ENCODE data around the gene TUBGCP6.

The TUBGCP6 gene

GRCh38 chr22:50251477-50252081, 6.8 kb upstream of the TUBGCP6 start:
- Histone ChIP-seq H4K20me1 (ENCODE audit: insufficient read depth, low read length, poor library complexity, severe bottlenecking) (peaks cover 17% of the 10 kb centered on the region), H3K27me3 (ENCODE audit: insufficient read depth, low read length, poor library complexity, severe bottlenecking) (no peaks in the 10 kb centered on the region), H3K9me2 (replicated peaks; ENCODE audit: low read depth, low read length) (no peaks in the 10 kb centered on the region), H2AFZ (ENCODE audit: low read length) (peak overlapping the region; percentile 95), H3K4me1 (ENCODE audit: insufficient read depth, low read length, poor library complexity, severe bottlenecking) (peaks cover 17% of the 10 kb centered on the region), H3K4me3 (ENCODE audit: low read length, poor library complexity, severe bottlenecking) (peak overlapping the region; percentile 90), H3K79me2 (ENCODE audit: insufficient read depth, low read length) (peaks cover 14% of the 10 kb centered on the region; the same call in 1 of the 2 replicates), H3K9me3 (ENCODE audit: insufficient read depth, low read depth, low read length) (no peaks in the 10 kb centered on the region), H3F3A (ENCODE audit: low read depth) (no peaks in the 10 kb centered on the region), H3K9ac (ENCODE audit: low read depth, low read length, poor library complexity, severe bottlenecking) (peak overlapping the region; percentile 94), H3K4me2 (ENCODE audit: low read depth, low read length, poor library complexity, severe bottlenecking) (peak overlapping the region; percentile 94), H3K36me3 (ENCODE audit: insufficient read depth, low read length) (no peaks in the 10 kb centered on the region)
- TF ChIP-seq CTCF (conservative IDR thresholded peaks at IDR 0.05; ENCODE audit: low read length) (no peak; the same call in 1 of the 2 replicates), EZH2phosphoT487 (IDR thresholded peaks at IDR 0.05; ENCODE audit: borderline replicate concordance) (no peak)

DNA sequence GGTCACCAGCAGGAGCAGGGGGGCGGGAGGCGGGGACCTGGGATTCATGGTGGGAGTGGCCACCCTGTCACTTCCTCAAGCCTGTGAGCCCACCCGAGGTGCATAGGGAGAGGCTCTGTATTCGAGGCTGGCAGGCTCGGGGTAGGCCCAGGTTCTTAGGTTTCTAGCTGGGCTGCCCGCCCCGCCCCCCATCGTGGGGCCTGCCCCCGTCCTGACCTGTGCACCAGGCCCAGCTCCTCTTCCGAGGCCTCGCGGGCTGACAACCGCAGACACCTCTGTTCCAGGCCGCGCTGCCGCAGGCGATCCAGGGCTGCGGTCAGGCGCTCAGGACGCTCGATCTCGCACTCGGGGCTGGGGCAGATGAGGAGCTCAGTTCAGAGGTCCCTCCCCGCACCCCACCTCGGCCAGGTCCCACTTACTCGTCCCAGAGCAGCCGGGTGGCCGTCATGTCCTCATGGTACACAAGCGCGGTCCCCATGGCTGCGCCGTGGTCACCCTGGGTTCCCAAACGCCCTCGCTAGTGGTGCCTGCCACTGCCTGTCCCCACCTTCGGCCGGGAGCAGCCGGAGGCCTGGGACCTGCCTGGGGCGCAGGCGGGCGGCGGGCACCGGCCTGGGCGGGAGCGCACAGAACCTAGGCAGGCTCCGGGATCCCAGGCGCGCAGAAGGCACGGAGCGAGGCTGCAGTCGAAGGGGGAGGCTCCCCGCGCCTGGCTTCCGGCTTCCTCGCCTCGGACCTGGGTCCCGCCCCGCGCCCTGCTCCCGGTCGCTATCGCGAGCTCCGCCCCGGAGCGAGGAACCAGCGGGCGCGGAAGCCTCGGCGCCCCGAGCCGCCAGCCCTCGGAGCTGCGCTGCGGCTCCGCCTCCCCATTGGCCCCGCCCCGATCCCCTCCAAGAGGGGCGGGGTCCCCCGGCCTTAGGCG, 6.0 kb upstream of the TUBGCP6 start, which contains the start of gene HDAC10:
TSS of gene HDAC10 (minus strand) at position 711 of the 922 bp plus-strand sequence. CDS start at position 478, 233 bp downstream.
- Histone ChIP-seq H3K9me2 (replicated peaks; ENCODE audit: low read depth, low read length) (no peaks in the 10 kb centered on the region), H2AFZ (ENCODE audit: low read length) (peak within 1 kb of the TSS; percentile 95), H3K9ac (ENCODE audit: low read depth, low read length, poor library complexity, severe bottlenecking) (peak within 1 kb of the TSS; percentile 94), H3K4me3 (ENCODE audit: low read length, poor library complexity, severe bottlenecking) (peak within 1 kb of the TSS; percentile 90), H3K36me3 (ENCODE audit: insufficient read depth, low read length) (no peaks in the 10 kb centered on the region), H3K79me2 (ENCODE audit: insufficient read depth, low read length) (peaks cover 22% of the 10 kb centered on the region; the same call in 1 of the 2 replicates), H3K27me3 (ENCODE audit: insufficient read depth, low read length, poor library complexity, severe bottlenecking) (no peaks in the 10 kb centered on the region), H3F3A (ENCODE audit: low read depth) (no peaks in the 10 kb centered on the region), H3K4me2 (ENCODE audit: low read depth, low read length, poor library complexity, severe bottlenecking) (peak within 1 kb of the TSS; percentile 94), H4K20me1 (ENCODE audit: insufficient read depth, low read length, poor library complexity, severe bottlenecking) (peaks cover 21% of the 10 kb centered on the region), H3K9me3 (ENCODE audit: insufficient read depth, low read depth, low read length) (no peaks in the 10 kb centered on the region), H3K4me1 (ENCODE audit: insufficient read depth, low read length, poor library complexity, severe bottlenecking) (peaks cover 21% of the 10 kb centered on the region)
- TF ChIP-seq EZH2phosphoT487 (IDR thresholded peaks at IDR 0.05; ENCODE audit: borderline replicate concordance) (no peak), CTCF (conservative IDR thresholded peaks at IDR 0.05; ENCODE audit: low read length) (no peak)

- H2AFZ ChIP-seq (ENCODE audit: low read length), result no peak overlapping the region
- peak overlapping the region; percentile 94 for H3K9ac ChIP-seq (ENCODE audit: low read depth, low read length, poor library complexity, severe bottlenecking)
- no peak for TF ChIP-seq EZH2phosphoT487 (IDR thresholded peaks at IDR 0.05; ENCODE audit: borderline replicate concordance)
- no peaks in the 10 kb centered on the region for H3K36me3 ChIP-seq (ENCODE audit: insufficient read depth, low read length)
- H3F3A ChIP-seq (ENCODE audit: low read depth), result no peaks in the 10 kb centered on the region
- H3K27me3 ChIP-seq (ENCODE audit: insufficient read depth, low read length, poor library complexity, severe bottlenecking), result no peaks in the 10 kb centered on the region
- peaks cover 27% of the 10 kb centered on the region; the same call in 1 of the 2 replicates for H3K79me2 ChIP-seq (ENCODE audit: insufficient read depth, low read length)
- H3K4me2 ChIP-seq (ENCODE audit: low read depth, low read length, poor library complexity, severe bottlenecking), result peak overlapping the region; percentile 94
- no peaks in the 10 kb centered on the region for H3K9me2 ChIP-seq (replicated peaks; ENCODE audit: low read depth, low read length)
- peaks cover 26% of the 10 kb centered on the region for H4K20me1 ChIP-seq (ENCODE audit: insufficient read depth, low read length, poor library complexity, severe bottlenecking)
- no peaks in the 10 kb centered on the region for H3K9me3 ChIP-seq (ENCODE audit: insufficient read depth, low read depth, low read length)
- peaks cover 23% of the 10 kb centered on the region for H3K4me1 ChIP-seq (ENCODE audit: insufficient read depth, low read length, poor library complexity, severe bottlenecking)
- peak overlapping the region; percentile 90 for H3K4me3 ChIP-seq (ENCODE audit: low read length, poor library complexity, severe bottlenecking)
Measured at GRCh38 chr22:50250249-50250554, 5.4 kb upstream of the TUBGCP6 start.
